Upper lobe of left lung (tissue), 6 donors: ENCODE data around the gene ZNF546. TPM values are rescaled to one million over a fixed set of nuclear protein-coding genes. Genes with fewer than 3 reads are reported as not detected.

Experiments
- ATAC-seq, 2 donors: fragments of 200-7000 bp; cut with Tn5 transposase; one replicate each; pipeline ENCODE4 v1.9.1; 2022; ENCODE audit warnings: mild to moderate bottlenecking in 2 of 2, moderate library complexity in 2 of 2; ENCODE audit not compliant: low FRiP score in 2 of 2
- DNase-seq, 2 donors: peaks; one replicate each; pipeline ENCODE4 v3.0.0-alpha.2; 2019 to 2020
- H3K27ac ChIP-seq, 4 donors: fragments of 200-600 bp; sonication (generic); one replicate each; pipeline ENCODE4 v1.5.1; 2016 to 2019
- H3K27me3 ChIP-seq, 4 donors: fragments of 200-600 bp; sonication (generic); one replicate each; pipeline ENCODE4 v1.5.1; 2017 to 2019
- H3K36me3 ChIP-seq, 4 donors: fragments of 200-600 bp; sonication (generic); one replicate each; pipeline ENCODE4 v1.5.1; 2016 to 2019
- H3K4me1 ChIP-seq, 4 donors: fragments of 200-600 bp; sonication (generic); one replicate each; pipeline ENCODE4 v1.5.1; 2018 to 2019
- H3K4me3 ChIP-seq, 4 donors: fragments of 200-600 bp; sonication (generic); one replicate each; pipeline ENCODE4 v1.5.1; 2017 to 2019; ENCODE audit warnings: mild to moderate bottlenecking in 2 of 4, moderate library complexity in 1 of 4
- H3K9me3 ChIP-seq, 4 donors: fragments of 200-600 bp; sonication (generic); one replicate each; pipeline ENCODE4 v1.5.1; 2018 to 2019
- EP300 ChIP-seq, 4 donors: sonication (generic); formaldehyde crosslinking; IDR thresholded peaks; one replicate each; pipeline ENCODE4 v1.5.1; 2017; ENCODE audit warnings: antibody characterized with exemption in 4 of 4, control low read depth in 2 of 4
- POLR2A ChIP-seq, 4 donors: fragments of 450-650 bp; IDR thresholded peaks; one replicate each; pipeline ENCODE4 v1.5.1; 2016 to 2017; ENCODE audit warnings: antibody characterized with exemption in 4 of 4, mild to moderate bottlenecking in 2 of 4
- POLR2AphosphoS5 ChIP-seq, 2 donors: sonication (generic); formaldehyde crosslinking; IDR thresholded peaks; one replicate each; pipeline ENCODE4 v1.5.1; 2017; ENCODE audit warnings: antibody characterized with exemption in 2 of 2
- WGBS, 2 donors: methylation state at CpG; one replicate each; pipeline ENCODE4 v1.1.5; 2017 to 2018; 5-methylcytosine and 5-hydroxymethylcytosine counted together
- total RNA-seq, 6 donors: library from RNA; depleted of rRNA in 4 of 6; stranded (reverse); fragments of >200 nt in 4 of 6; gene quantifications; one replicate each; pipeline versions ENCODE4 v1.1.0 to v1.2.1, GENCODE V29; 2016 to 2021
- TF ChIP-seq, protein P1 (sequence below), 6 experiments: fragments of 450-650 bp in 4 of 6; fragments of 200-600 bp in 2 of 6; sonication (generic) in 2 of 6; IDR thresholded peaks; one replicate each; pipeline ENCODE4 v1.5.1; 2016 to 2019; ENCODE audit warnings: antibody characterized with exemption in 6 of 6
- donor health status: DM: no; HTN: no; CAD: no; lungs with moderate emphysema.
- donor health status: DM: no; HTN: yes; CAD: no; lungs with severe emphysema.

Gene ZNF546
- total RNA-seq, 6 donors from 2014 or later = 2.1 to 6.4 (median 5.0) TPM

GRCh38 chr19:40057166-40057565, 60.3 kb downstream of the ZNF546 start:
- peaks cover 9 to 15% (median 11%) of the 10 kb centered on the region in 4 donors for H3K9me3 ChIP-seq
- H3K36me3 ChIP-seq = no peaks in the 10 kb centered on the region
- no peaks in the 10 kb centered on the region for H3K27me3 ChIP-seq
- H3K4me1 ChIP-seq = peaks cover 15 to 20% (median 17%) of the 10 kb centered on the region in 4 donors
- no peak overlapping the region for H3K27ac ChIP-seq
- DNase-seq (no peak), ATAC-seq (no peak)
- TF ChIP-seq POLR2A (IDR thresholded peaks at IDR 0.05) (no peak), POLR2AphosphoS5 (IDR thresholded peaks at IDR 0.05) (no peak), EP300 (IDR thresholded peaks at IDR 0.05) (no peak)
- TF ChIP-seq, protein P1, sequence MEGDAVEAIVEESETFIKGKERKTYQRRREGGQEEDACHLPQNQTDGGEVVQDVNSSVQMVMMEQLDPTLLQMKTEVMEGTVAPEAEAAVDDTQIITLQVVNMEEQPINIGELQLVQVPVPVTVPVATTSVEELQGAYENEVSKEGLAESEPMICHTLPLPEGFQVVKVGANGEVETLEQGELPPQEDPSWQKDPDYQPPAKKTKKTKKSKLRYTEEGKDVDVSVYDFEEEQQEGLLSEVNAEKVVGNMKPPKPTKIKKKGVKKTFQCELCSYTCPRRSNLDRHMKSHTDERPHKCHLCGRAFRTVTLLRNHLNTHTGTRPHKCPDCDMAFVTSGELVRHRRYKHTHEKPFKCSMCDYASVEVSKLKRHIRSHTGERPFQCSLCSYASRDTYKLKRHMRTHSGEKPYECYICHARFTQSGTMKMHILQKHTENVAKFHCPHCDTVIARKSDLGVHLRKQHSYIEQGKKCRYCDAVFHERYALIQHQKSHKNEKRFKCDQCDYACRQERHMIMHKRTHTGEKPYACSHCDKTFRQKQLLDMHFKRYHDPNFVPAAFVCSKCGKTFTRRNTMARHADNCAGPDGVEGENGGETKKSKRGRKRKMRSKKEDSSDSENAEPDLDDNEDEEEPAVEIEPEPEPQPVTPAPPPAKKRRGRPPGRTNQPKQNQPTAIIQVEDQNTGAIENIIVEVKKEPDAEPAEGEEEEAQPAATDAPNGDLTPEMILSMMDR (IDR thresholded peaks at IDR 0.05) = no peak
- 86 to 94% methylated on average over 1 of the region's 1 CpG for WGBS, 2 donors
- no peak overlapping the region for H3K4me3 ChIP-seq

- 97 to 100% methylated on average over 1 of the region's 1 CpG for WGBS, 2 donors
- TF ChIP-seq, protein P1 (IDR thresholded peaks at IDR 0.05) = no peak
- TF ChIP-seq EP300 (IDR thresholded peaks at IDR 0.05) (no peak), POLR2A (IDR thresholded peaks at IDR 0.05) (no peak), POLR2AphosphoS5 (IDR thresholded peaks at IDR 0.05) (no peak)
These were observed 62.8 kb downstream of the ZNF546 start for GRCh38 chr19:40059624-40060023.

DNA sequence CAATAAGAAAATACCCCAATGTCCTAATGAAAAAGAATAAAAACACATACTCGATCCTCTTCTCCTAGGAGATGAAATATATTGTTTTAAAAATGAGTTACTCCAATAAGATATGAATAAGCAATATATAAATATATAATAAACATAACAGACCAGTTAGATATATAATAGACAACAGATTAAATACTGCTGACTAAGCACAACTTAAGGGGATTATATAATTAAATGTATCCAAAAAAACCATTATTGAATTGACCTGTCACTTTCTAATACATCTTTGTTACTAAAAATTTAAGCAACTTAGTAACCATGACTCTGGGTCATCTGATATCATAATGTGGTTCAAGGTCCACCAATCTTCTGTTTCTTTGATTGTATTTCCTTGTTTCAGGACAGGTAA, 73.2 kb downstream of the ZNF546 start:
- TF ChIP-seq POLR2A (IDR thresholded peaks at IDR 0.05) (no peak), POLR2AphosphoS5 (IDR thresholded peaks at IDR 0.05) (no peak), EP300 (IDR thresholded peaks at IDR 0.05) (no peak)
- TF ChIP-seq, protein P1 (IDR thresholded peaks at IDR 0.05) = no peak
- Histone ChIP-seq H3K27ac (no peak overlapping the region), H3K36me3 (peaks cover 11 to 20% (median 12%) of the 10 kb centered on the region in 4 donors), H3K4me1 (no peaks in the 10 kb centered on the region), H3K27me3 (no peaks in the 10 kb centered on the region), H3K9me3 (peaks cover 11 to 21% (median 14%) of the 10 kb centered on the region in 4 donors), H3K4me3 (no peak overlapping the region)
- WGBS, 2 donors = 96 to 98% methylated on average over 1 of the region's 1 CpG
- ATAC-seq (no peak), DNase-seq (no peak)

More at GRCh38 chr19:40059624-40060023, 62.8 kb downstream of the ZNF546 start:
- H3K4me1 ChIP-seq = peaks cover 12 to 14% (median 12%) of the 10 kb centered on the region in 4 donors
- H3K4me3 ChIP-seq = no peak overlapping the region
- no peak for ATAC-seq
- peaks cover 9 to 24% (median 11%) of the 10 kb centered on the region in 4 donors for H3K9me3 ChIP-seq
- no peaks in the 10 kb centered on the region for H3K27me3 ChIP-seq
- DNase-seq = no peak
- H3K27ac ChIP-seq = no peak overlapping the region
- no peaks in the 10 kb centered on the region for H3K36me3 ChIP-seq

Other genes with a start within 250 kb of the ZNF546 start
- not detected for gene LEUTX, start 218.2 kb upstream of the ZNF546 start, total RNA-seq
- 10 to 100 TPM; 14.6 to 33.6 (median 23.2) TPM for gene DYRK1B, start 162.9 kb upstream of the ZNF546 start, total RNA-seq
- gene FBL, start 150.7 kb upstream of the ZNF546 start, total RNA-seq = 100 to 1,000 TPM in 5 of 6 donors, 10 to 100 TPM in 1; 75.4 to 143 (median 110) TPM
- gene FCGBP, start 62.4 kb upstream of the ZNF546 start, total RNA-seq = 10 to 100 TPM in 4 of 6 donors, 1 to 10 TPM in 2; 7.0 to 27.2 (median 14.3) TPM
- gene PSMC4, start 25.9 kb upstream of the ZNF546 start, total RNA-seq = 10 to 100 TPM; 41.1 to 85.7 (median 59.9) TPM
- gene ZNF780B, start 59.2 kb downstream of the ZNF546 start, total RNA-seq = 10 to 100 TPM in 5 of 6 donors, 1 to 10 TPM in 1; 9.4 to 50.3 (median 20.9) TPM
- gene ZNF780A, start 93.9 kb downstream of the ZNF546 start, total RNA-seq = 10 to 100 TPM in 5 of 6 donors, 1 to 10 TPM in 1; 7.4 to 17.1 (median 13.6) TPM
- 10 to 100 TPM in 5 of 6 donors, 1 to 10 TPM in 1; 9.0 to 56.6 (median 18.4) TPM for gene MAP3K10, start 194.4 kb downstream of the ZNF546 start, total RNA-seq
- not detected for gene TTC9B, start 221.3 kb downstream of the ZNF546 start, total RNA-seq
- gene CCNP, start 229.6 kb downstream of the ZNF546 start, total RNA-seq = under 1 TPM in 3 of 6 donors, not detected in 3; 0.31 to 1.00 (median 0.79) TPM